Ishikawa (cell line): ENCODE measurements around the gene EIF3M.

ENCODE experiments used
- CEBPB ChIP-seq: IDR thresholded peaks from 2 replicates; pipeline ENCODE4 v1.6.1; 2012
- CREB1 ChIP-seq: IDR thresholded peaks from 2 replicates; pipeline ENCODE4 v1.6.1; 2012; ENCODE audit warnings: low read depth
- EP300 ChIP-seq: IDR thresholded peaks from 2 replicates; pipeline ENCODE4 v1.6.1; 2012; ENCODE audit warnings: borderline replicate concordance
- FOXM1 ChIP-seq: IDR thresholded peaks from 2 replicates; pipeline ENCODE4 v1.6.1; 2012; ENCODE audit warnings: low read depth, borderline replicate concordance
- RAD21 ChIP-seq: IDR thresholded peaks from 2 replicates; pipeline ENCODE4 v1.6.1; 2012; ENCODE audit warnings: low read depth
- TAF1 ChIP-seq: IDR thresholded peaks from 2 replicates; pipeline ENCODE4 v1.6.1; 2012; ENCODE audit warnings: low read depth, mild to moderate bottlenecking
- TCF12 ChIP-seq: IDR thresholded peaks from 2 replicates; pipeline ENCODE4 v1.6.1; 2012; ENCODE audit warnings: low read depth
- TEAD4 ChIP-seq: IDR thresholded peaks from 2 replicates; pipeline ENCODE4 v1.6.1; 2012
- YY1 ChIP-seq: IDR thresholded peaks from 2 replicates; pipeline ENCODE4 v1.6.1; 2012; ENCODE audit warnings: low read depth
- TF ChIP-seq, protein P1 (sequence below): IDR thresholded peaks from 2 replicates; pipeline ENCODE4 v1.6.1; 2012
- TF ChIP-seq, protein P2 (sequence below): IDR thresholded peaks from 2 replicates; pipeline ENCODE4 v1.6.1; 2012; ENCODE audit warnings: low read depth, mild to moderate bottlenecking

DNA sequence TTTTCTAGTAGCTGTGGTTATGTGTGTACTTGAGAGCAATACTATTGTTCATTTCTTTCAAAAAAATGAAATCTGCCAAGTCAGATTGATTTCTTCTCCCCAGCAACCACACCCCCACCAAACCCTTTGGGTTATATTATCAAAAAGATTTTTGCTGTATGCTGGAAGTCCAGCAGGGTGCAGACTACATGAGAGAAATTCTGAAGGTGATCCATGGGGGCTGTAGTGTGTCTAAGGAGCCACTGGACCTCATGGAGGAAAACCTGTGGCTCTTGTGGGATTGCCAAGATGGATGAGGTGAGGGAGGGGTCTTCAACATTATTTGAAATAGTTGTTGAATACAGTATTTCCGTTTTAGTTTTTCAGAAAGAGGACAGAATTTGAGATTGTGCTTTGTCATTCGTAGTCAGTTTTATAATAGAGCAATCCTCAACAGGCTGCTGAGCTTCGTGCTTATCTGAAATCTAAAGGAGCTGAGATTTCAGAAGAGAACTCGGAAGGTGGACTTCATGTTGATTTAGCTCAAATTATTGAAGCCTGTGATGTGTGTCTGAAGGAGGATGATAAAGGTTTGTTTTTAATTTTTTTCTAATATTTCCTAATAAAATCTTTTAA, 3.1 kb downstream of the EIF3M start:
- no peak for TF ChIP-seq CREB1
- TF ChIP-seq TCF12 = no peak
- TF ChIP-seq, protein P1, sequence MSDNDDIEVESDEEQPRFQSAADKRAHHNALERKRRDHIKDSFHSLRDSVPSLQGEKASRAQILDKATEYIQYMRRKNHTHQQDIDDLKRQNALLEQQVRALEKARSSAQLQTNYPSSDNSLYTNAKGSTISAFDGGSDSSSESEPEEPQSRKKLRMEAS = no peak
- TF ChIP-seq YY1 = no peak
- no peak for TF ChIP-seq EP300
- TF ChIP-seq, protein P2, sequence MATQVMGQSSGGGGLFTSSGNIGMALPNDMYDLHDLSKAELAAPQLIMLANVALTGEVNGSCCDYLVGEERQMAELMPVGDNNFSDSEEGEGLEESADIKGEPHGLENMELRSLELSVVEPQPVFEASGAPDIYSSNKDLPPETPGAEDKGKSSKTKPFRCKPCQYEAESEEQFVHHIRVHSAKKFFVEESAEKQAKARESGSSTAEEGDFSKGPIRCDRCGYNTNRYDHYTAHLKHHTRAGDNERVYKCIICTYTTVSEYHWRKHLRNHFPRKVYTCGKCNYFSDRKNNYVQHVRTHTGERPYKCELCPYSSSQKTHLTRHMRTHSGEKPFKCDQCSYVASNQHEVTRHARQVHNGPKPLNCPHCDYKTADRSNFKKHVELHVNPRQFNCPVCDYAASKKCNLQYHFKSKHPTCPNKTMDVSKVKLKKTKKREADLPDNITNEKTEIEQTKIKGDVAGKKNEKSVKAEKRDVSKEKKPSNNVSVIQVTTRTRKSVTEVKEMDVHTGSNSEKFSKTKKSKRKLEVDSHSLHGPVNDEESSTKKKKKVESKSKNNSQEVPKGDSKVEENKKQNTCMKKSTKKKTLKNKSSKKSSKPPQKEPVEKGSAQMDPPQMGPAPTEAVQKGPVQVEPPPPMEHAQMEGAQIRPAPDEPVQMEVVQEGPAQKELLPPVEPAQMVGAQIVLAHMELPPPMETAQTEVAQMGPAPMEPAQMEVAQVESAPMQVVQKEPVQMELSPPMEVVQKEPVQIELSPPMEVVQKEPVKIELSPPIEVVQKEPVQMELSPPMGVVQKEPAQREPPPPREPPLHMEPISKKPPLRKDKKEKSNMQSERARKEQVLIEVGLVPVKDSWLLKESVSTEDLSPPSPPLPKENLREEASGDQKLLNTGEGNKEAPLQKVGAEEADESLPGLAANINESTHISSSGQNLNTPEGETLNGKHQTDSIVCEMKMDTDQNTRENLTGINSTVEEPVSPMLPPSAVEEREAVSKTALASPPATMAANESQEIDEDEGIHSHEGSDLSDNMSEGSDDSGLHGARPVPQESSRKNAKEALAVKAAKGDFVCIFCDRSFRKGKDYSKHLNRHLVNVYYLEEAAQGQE = no peak
- TF ChIP-seq FOXM1 = no peak
- no peak for TF ChIP-seq RAD21
- TF ChIP-seq CEBPB = no peak
- no peak for TF ChIP-seq TEAD4
- TF ChIP-seq TAF1 = no peak
